ENCODE results near the gene TBPL2. TPM values are rescaled to one million over a fixed set of nuclear protein-coding genes. Genes with fewer than 3 reads are reported as not detected.

Gene TBPL2
- total and polyA plus RNA-seq, 2 experiments from 2014 or later: not detected

DNA sequence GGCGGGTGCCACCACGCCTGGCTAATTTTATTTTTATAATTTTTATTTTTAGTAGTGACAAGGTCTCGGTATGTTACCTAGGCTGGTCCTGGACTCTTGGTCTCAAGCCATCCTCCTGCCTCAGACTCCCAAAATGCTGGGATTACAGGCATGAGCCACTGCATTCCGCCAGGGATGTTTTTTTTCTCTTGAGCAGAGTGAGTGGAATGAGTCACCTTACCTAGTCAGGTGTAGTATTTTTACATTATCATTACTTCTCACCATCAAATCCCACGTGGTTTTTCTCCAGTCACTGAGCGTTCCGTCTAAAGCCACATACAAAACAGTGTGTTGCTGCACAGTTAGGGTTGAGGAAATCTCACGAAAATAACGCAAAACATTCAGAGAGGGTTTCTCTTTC is 870 bp upstream of the TBPL2 start:
- H4K20me1 ChIP-seq (ENCODE audit: insufficient read depth): no peaks in the 10 kb centered on the region
- in situ Hi-C loops (cut with MboI): loop anchor here (25.0 kb wide), 2 partner anchors 196 to 1046 kb away; no protein-coding TSS in a partner anchor
- 81 to 83% methylated on average over 9 of the region's 9 CpGs for WGBS, 2 experiments (ENCODE audit: low coverage in 1 of 2, low lambda C conversion rate in 2 of 2, missing lambda C conversion rate in 2 of 2)
- no peaks in the 10 kb centered on the region for H3K79me2 ChIP-seq (ENCODE audit: insufficient read depth)
- H3K27me3 ChIP-seq (replicated peaks; ENCODE audit: insufficient read depth): no peaks in the 10 kb centered on the region
- H3K9ac ChIP-seq: no peak overlapping the region
- no peak overlapping the region for H3K27ac ChIP-seq
- peaks cover 6% of the 10 kb centered on the region for H3K4me1 ChIP-seq (ENCODE audit: insufficient read depth)
- no peaks in the 10 kb centered on the region for H3K36me3 ChIP-seq (ENCODE audit: low read depth)
- TF ChIP-seq EZH2 (IDR thresholded peaks at IDR 0.05; ENCODE audit: insufficient read depth, poor library complexity, severe bottlenecking) (no peak), EZH2phosphoT487 (IDR thresholded peaks at IDR 0.05; ENCODE audit: insufficient read depth, low read depth) (no peak)
- no peaks in the 10 kb centered on the region for H3K9me2 ChIP-seq (ENCODE audit: insufficient read depth)
- H3K9me3 ChIP-seq (ENCODE audit: low read depth): no peaks in the 10 kb centered on the region
- no peak for DNase-seq
- H2AFZ ChIP-seq: no peak overlapping the region
- no peak overlapping the region for H3K4me3 ChIP-seq
- no peak overlapping the region for H3K4me2 ChIP-seq (ENCODE audit: unreplicated experiment)
- 0 out of 2 replicates have a peak, but pooled peaks cover under 1% of the 10 kb centered on the region for H3F3A ChIP-seq (ENCODE audit: insufficient read depth)

DNA sequence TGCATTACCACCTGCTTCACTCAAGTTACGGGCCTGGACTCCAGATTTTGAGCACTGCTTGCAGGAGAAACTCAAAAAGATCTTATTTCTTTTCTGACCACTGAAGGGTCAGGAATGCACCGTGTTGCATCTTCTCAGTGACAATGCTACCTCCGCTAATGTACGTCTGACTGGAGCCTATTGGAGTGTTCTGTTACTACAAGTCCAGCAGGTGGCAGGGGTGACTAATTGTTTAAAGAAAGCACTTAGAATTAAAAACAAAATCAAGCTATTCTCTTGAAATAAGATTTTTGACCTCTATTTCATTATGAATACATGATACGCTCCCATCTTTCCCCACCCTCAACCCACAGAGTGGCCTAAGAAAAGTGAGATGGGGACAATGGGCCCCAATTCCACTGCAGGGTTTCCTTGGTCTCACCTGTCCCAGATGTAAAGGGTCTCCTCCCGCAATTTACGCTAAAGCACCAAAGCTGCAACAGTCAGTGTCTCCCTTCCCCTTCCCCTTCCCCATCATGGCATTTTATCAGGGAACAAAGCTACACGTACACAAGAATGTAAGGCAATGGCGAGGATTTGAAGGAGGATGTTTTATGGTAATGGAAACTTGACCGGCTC is 2.2 kb downstream of the TBPL2 start:
- Histone ChIP-seq H3K4me3 (no peak overlapping the region), H3K9me2 (ENCODE audit: insufficient read depth) (no peaks in the 10 kb centered on the region), H3F3A (ENCODE audit: insufficient read depth) (no peaks in the 10 kb centered on the region), H3K9me3 (ENCODE audit: low read depth) (no peaks in the 10 kb centered on the region), H3K79me2 (ENCODE audit: insufficient read depth) (no peaks in the 10 kb centered on the region), H3K4me1 (ENCODE audit: insufficient read depth) (no peaks in the 10 kb centered on the region), H3K36me3 (ENCODE audit: low read depth) (no peaks in the 10 kb centered on the region), H2AFZ (no peak overlapping the region), H4K20me1 (ENCODE audit: insufficient read depth) (no peaks in the 10 kb centered on the region), H3K9ac (no peak overlapping the region), H3K27ac (no peak overlapping the region), H3K4me2 (ENCODE audit: unreplicated experiment) (no peak overlapping the region), H3K27me3 (replicated peaks; ENCODE audit: insufficient read depth) (no peaks in the 10 kb centered on the region)
- in situ Hi-C loops (cut with MboI): loop anchor here (25.0 kb wide), 2 partner anchors 199 to 1049 kb away; no protein-coding TSS in a partner anchor
- no peak for TF ChIP-seq EZH2phosphoT487 (IDR thresholded peaks at IDR 0.05; ENCODE audit: insufficient read depth, low read depth)
- TF ChIP-seq EZH2 (IDR thresholded peaks at IDR 0.05; ENCODE audit: insufficient read depth, poor library complexity, severe bottlenecking): no peak
- peak; percentile 85 for DNase-seq
- 41 to 42% methylated on average over 10 of the region's 10 CpGs for WGBS, 2 experiments (ENCODE audit: low coverage in 1 of 2, low lambda C conversion rate in 2 of 2, missing lambda C conversion rate in 2 of 2)

DNA sequence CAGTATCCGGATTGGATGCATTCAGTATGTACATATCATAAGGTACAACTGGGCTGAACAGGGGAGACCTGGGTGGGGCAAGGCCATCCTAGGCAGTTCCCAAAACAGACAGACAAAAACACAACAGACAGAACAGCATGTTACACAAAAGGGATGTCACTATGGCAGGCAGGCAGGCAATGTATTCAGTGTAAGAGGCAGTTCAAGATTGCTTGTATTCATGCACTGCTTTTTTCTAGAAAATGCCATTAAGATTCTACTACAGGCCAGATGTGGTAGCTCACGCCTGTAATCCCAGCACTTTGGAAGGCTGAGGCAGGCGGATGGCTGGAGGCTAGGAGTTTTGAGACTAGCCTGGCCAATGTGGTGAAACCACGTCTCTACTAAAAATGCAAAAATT is 3.5 kb downstream of the TBPL2 start:
- Histone ChIP-seq H3K36me3 (ENCODE audit: low read depth) (no peaks in the 10 kb centered on the region), H3K4me3 (no peak overlapping the region), H3K79me2 (ENCODE audit: insufficient read depth) (no peaks in the 10 kb centered on the region), H3K9me2 (ENCODE audit: insufficient read depth) (no peaks in the 10 kb centered on the region), H3K27ac (no peak overlapping the region), H3F3A (ENCODE audit: insufficient read depth) (no peaks in the 10 kb centered on the region), H3K27me3 (replicated peaks; ENCODE audit: insufficient read depth) (no peaks in the 10 kb centered on the region), H3K4me2 (ENCODE audit: unreplicated experiment) (no peak overlapping the region), H3K9ac (no peak overlapping the region), H4K20me1 (ENCODE audit: insufficient read depth) (no peaks in the 10 kb centered on the region), H3K4me1 (ENCODE audit: insufficient read depth) (no peaks in the 10 kb centered on the region), H2AFZ (0 out of 2 replicates have a peak overlapping the region, but pooled peaks have one; percentile 15), H3K9me3 (ENCODE audit: low read depth) (no peaks in the 10 kb centered on the region)
- in situ Hi-C loops (cut with MboI): loop anchor here (25.0 kb wide), 2 partner anchors 200 to 1050 kb away; no protein-coding TSS in a partner anchor
- DNase-seq: no peak
- no peak for TF ChIP-seq EZH2phosphoT487 (IDR thresholded peaks at IDR 0.05; ENCODE audit: insufficient read depth, low read depth)
- no peak for TF ChIP-seq EZH2 (IDR thresholded peaks at IDR 0.05; ENCODE audit: insufficient read depth, poor library complexity, severe bottlenecking)
- WGBS, 2 experiments (ENCODE audit: low coverage in 1 of 2, low lambda C conversion rate in 2 of 2, missing lambda C conversion rate in 2 of 2): 66 to 69% methylated on average over 4 of the region's 4 CpGs

DNA sequence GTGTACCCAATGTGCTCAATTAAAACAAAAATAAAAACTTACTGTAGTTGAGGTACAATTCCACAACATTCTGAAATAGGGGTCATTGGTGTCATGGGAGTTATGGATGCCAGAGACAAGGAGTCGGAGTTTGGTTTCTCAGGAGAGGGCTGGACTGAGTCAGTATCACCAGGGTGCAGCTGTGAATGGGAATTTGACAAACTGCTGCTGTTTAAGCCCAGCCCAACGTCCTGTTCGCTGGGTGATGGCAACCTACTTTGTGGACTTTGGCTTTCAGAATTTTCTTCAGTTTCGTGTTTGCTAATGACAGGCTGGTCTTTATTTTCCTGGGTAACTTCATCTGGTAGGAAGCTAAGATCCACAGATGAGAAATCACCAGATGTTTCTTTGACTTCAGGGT is 3.9 kb downstream of the TBPL2 start:
- H3K27ac ChIP-seq: no peak overlapping the region
- TF ChIP-seq EZH2 (IDR thresholded peaks at IDR 0.05; ENCODE audit: insufficient read depth, poor library complexity, severe bottlenecking): no peak
- TF ChIP-seq EZH2phosphoT487 (IDR thresholded peaks at IDR 0.05; ENCODE audit: insufficient read depth, low read depth): no peak
- no peaks in the 10 kb centered on the region for H3F3A ChIP-seq (ENCODE audit: insufficient read depth)
- no peaks in the 10 kb centered on the region for H3K36me3 ChIP-seq (ENCODE audit: low read depth)
- H2AFZ ChIP-seq: 0 out of 2 replicates have a peak overlapping the region, but pooled peaks have one; percentile 15
- no peaks in the 10 kb centered on the region for H3K4me1 ChIP-seq (ENCODE audit: insufficient read depth)
- no peaks in the 10 kb centered on the region for H4K20me1 ChIP-seq (ENCODE audit: insufficient read depth)
- no peak overlapping the region for H3K4me2 ChIP-seq (ENCODE audit: unreplicated experiment)
- H3K9ac ChIP-seq: no peak overlapping the region
- H3K9me2 ChIP-seq (ENCODE audit: insufficient read depth): no peaks in the 10 kb centered on the region
- H3K27me3 ChIP-seq (replicated peaks; ENCODE audit: insufficient read depth): no peaks in the 10 kb centered on the region
- in situ Hi-C loops (cut with MboI): loop anchor here (25.0 kb wide), 2 partner anchors 201 to 1051 kb away; no protein-coding TSS in a partner anchor
- WGBS, 2 experiments (ENCODE audit: low coverage in 1 of 2, low lambda C conversion rate in 2 of 2, missing lambda C conversion rate in 2 of 2): 16 to 25% methylated on average over 4 of the region's 4 CpGs
- peak; percentile 9 for DNase-seq
- H3K79me2 ChIP-seq (ENCODE audit: insufficient read depth): no peaks in the 10 kb centered on the region
- H3K9me3 ChIP-seq (ENCODE audit: low read depth): no peaks in the 10 kb centered on the region
- no peak overlapping the region for H3K4me3 ChIP-seq

Data from GM23248 (cell line).